OCI-LY1 (cell line): ENCODE measurements around the gene SEMA4A.

Source experiments
- H2AFZ ChIP-seq: fragments of 200-600 bp; sonication (generic), shearing (Covaris generic); 2 replicates; pipeline ENCODE4 v1.6.0; 2014; ENCODE audit warnings: antibody characterized with exemption, mild to moderate bottlenecking, low read length
- H3F3A ChIP-seq: fragments of 200-600 bp; sonication (generic), shearing (Covaris generic); 2 replicates; pipeline ENCODE4 v1.6.0; 2014; ENCODE audit warnings: mild to moderate bottlenecking, antibody characterized with exemption, low read length, moderate library complexity; ENCODE audit not compliant: insufficient read depth
- H3K27ac ChIP-seq: fragments of 200-600 bp; sonication (generic); 2 replicates; pipeline ENCODE4 v1.5.1; 2014; ENCODE audit warnings: low read length, mixed run types, mild to moderate bottlenecking, low read depth; ENCODE audit not compliant: poor library complexity, severe bottlenecking
- H3K27me3 ChIP-seq: fragments of 200-600 bp; sonication (generic); 2 replicates; pipeline ENCODE4 v1.6.0; 2014; ENCODE audit warnings: antibody characterized with exemption, mild to moderate bottlenecking, low read length, moderate library complexity; ENCODE audit not compliant: insufficient read depth
- H3K36me3 ChIP-seq: fragments of 200-600 bp; sonication (generic); 2 replicates; pipeline ENCODE4 v1.6.1; 2014; ENCODE audit warnings: mild to moderate bottlenecking, antibody characterized with exemption, low read length, moderate library complexity, mixed read lengths; ENCODE audit not compliant: insufficient read depth
- H3K4me1 ChIP-seq: fragments of 200-600 bp; sonication (generic); 2 replicates; pipeline ENCODE4 v1.5.1; 2014; ENCODE audit warnings: mild to moderate bottlenecking, low read length, moderate library complexity; ENCODE audit not compliant: insufficient read depth, severe bottlenecking
- H3K4me2 ChIP-seq: fragments of 200-600 bp; sonication (generic), shearing (Covaris generic); 2 replicates; pipeline ENCODE4 v1.6.1; 2014; ENCODE audit warnings: low read length
- H3K4me3 ChIP-seq: fragments of 200-600 bp; sonication (generic); 2 replicates; pipeline ENCODE4 v1.5.1; 2014; ENCODE audit warnings: low read length, low read depth, mild to moderate bottlenecking, mixed read lengths; ENCODE audit not compliant: poor library complexity, severe bottlenecking
- H3K79me2 ChIP-seq: fragments of 200-600 bp; shearing (Covaris generic); 2 replicates; pipeline ENCODE4 v1.6.1; 2016; ENCODE audit warnings: mixed run types, low read length, mixed read lengths; ENCODE audit not compliant: insufficient read depth
- H3K9ac ChIP-seq: fragments of 200-600 bp; sonication (generic), shearing (Covaris generic); 2 replicates; pipeline ENCODE4 v1.6.1; 2014; ENCODE audit warnings: mild to moderate bottlenecking, low read length, mixed read lengths
- H3K9me2 ChIP-seq: fragments of 200-600 bp; sonication (generic), shearing (Covaris generic); 2 replicates; pipeline ENCODE4 v1.6.1; 2014; ENCODE audit warnings: low read depth, mild to moderate bottlenecking, low read length, mixed read lengths
- H3K9me3 ChIP-seq: fragments of 200-600 bp; shearing (Covaris generic); 2 replicates; pipeline ENCODE4 v1.6.1; 2014; ENCODE audit warnings: low read length, mixed read lengths
- H4K20me1 ChIP-seq: fragments of 200-600 bp; sonication (generic), shearing (Covaris generic); 2 replicates; pipeline ENCODE4 v1.6.0; 2016; ENCODE audit warnings: mild to moderate bottlenecking, low read length; ENCODE audit not compliant: insufficient read depth
- CTCF ChIP-seq: fragments of 200-600 bp; sonication (generic), shearing (Covaris generic); IDR thresholded peaks from 2 replicates; pipeline ENCODE4 v1.5.1; 2017; ENCODE audit warnings: mild to moderate bottlenecking, antibody characterized with exemption, low read length, moderate library complexity, mixed read lengths
- EZH2 ChIP-seq: fragments of 200-600 bp; sonication (generic), shearing (Covaris generic); IDR thresholded peaks from 2 replicates; pipeline ENCODE4 v1.8.0; 2017; ENCODE audit warnings: borderline replicate concordance, mixed run types, mild to moderate bottlenecking, antibody characterized with exemption, low read length, moderate library complexity, mixed read lengths

SEMA4A gene

GRCh38 chr1:156196445-156196844, 43.1 kb downstream of the SEMA4A start:
- Histone ChIP-seq H3K4me2 (0 out of 2 replicates have a peak overlapping the region, but pooled peaks have one; percentile 31), H3K27me3 (no peaks in the 10 kb centered on the region), H3K27ac (no peak overlapping the region), H3F3A (no peaks in the 10 kb centered on the region), H3K36me3 (peaks cover 41% of the 10 kb centered on the region), H3K4me3 (no peak overlapping the region), H4K20me1 (no peaks in the 10 kb centered on the region), H3K79me2 (peaks cover 30% of the 10 kb centered on the region), H3K9me3 (0 out of 2 replicates have a peak, but pooled peaks cover 2% of the 10 kb centered on the region), H3K9ac (no peak overlapping the region; the same call in 1 of the 2 replicates), H3K9me2 (no peaks in the 10 kb centered on the region), H2AFZ (no peak overlapping the region), H3K4me1 (peaks cover 36% of the 10 kb centered on the region)
- TF ChIP-seq EZH2 (no peak), CTCF (no peak)

- TF ChIP-seq CTCF (no peak), EZH2 (no peak)
- H2AFZ ChIP-seq: no peak overlapping the region
- H3K27ac ChIP-seq: no peak overlapping the region
- peaks cover 23% of the 10 kb centered on the region for H3K4me1 ChIP-seq
- no peaks in the 10 kb centered on the region for H3F3A ChIP-seq
- no peaks in the 10 kb centered on the region for H3K9me2 ChIP-seq
- no peak overlapping the region for H3K4me2 ChIP-seq
- no peaks in the 10 kb centered on the region for H4K20me1 ChIP-seq
- H3K9me3 ChIP-seq: no peaks in the 10 kb centered on the region
- H3K27me3 ChIP-seq: no peaks in the 10 kb centered on the region
- H3K4me3 ChIP-seq: no peak overlapping the region
- peaks cover 30% of the 10 kb centered on the region for H3K79me2 ChIP-seq
- H3K9ac ChIP-seq: no peak overlapping the region
- peaks cover 48% of the 10 kb centered on the region for H3K36me3 ChIP-seq
These were observed 45.5 kb downstream of the SEMA4A start for GRCh38 chr1:156198831-156199349.

DNA sequence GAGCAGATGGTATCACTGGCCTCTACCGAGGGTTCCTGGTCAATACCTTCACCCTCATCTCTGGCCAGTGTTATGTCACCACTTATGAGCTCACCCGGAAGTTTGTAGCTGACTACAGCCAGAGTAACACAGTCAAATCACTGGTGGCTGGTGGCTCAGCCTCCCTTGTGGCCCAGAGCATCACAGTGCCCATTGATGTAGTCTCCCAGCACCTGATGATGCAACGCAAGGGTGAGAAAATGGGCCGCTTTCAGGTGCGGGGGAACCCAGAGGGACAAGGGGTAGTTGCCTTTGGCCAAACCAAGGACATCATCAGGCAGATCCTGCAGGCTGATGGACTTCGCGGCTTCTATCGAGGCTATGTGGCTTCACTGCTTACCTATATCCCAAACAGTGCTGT, 46.7 kb downstream of the SEMA4A start:
- no peaks in the 10 kb centered on the region for H3F3A ChIP-seq
- H3K9me2 ChIP-seq: no peaks in the 10 kb centered on the region
- H3K4me1 ChIP-seq: peaks cover 15% of the 10 kb centered on the region
- H3K79me2 ChIP-seq: peaks cover 20% of the 10 kb centered on the region
- H2AFZ ChIP-seq: no peak overlapping the region
- no peaks in the 10 kb centered on the region for H3K9me3 ChIP-seq
- no peak overlapping the region for H3K27ac ChIP-seq
- no peak overlapping the region for H3K9ac ChIP-seq
- no peak overlapping the region for H3K4me2 ChIP-seq
- H4K20me1 ChIP-seq: no peaks in the 10 kb centered on the region
- no peaks in the 10 kb centered on the region for H3K27me3 ChIP-seq
- TF ChIP-seq CTCF (no peak), EZH2 (no peak)
- H3K36me3 ChIP-seq: peaks cover 48% of the 10 kb centered on the region
- no peak overlapping the region for H3K4me3 ChIP-seq
